ENCODE results near the gene SIGLEC6. TPM values are rescaled to one million over a fixed set of nuclear protein-coding genes. Genes with fewer than 3 reads are reported as not detected.

The SIGLEC6 gene
- 1.1 TPM for polyA plus RNA-seq (2012; ENCODE audit: low read depth, missing spikeins)

- TF ChIP-seq TAF1 (IDR thresholded peaks at IDR 0.05; ENCODE audit: low read depth, low read length) (no peak), POLR2AphosphoS5 (IDR thresholded peaks at IDR 0.05; ENCODE audit: low read depth, low read length) (no peak), POLR2A (IDR thresholded peaks at IDR 0.05; ENCODE audit: low read depth, low read length) (no peak), SPI1 (IDR thresholded peaks at IDR 0.05; ENCODE audit: low read depth, low read length) (peak; percentile 97), POU2F2 (IDR thresholded peaks at IDR 0.05; ENCODE audit: low read depth, low read length) (no peak)
- peak; percentile 57 for DNase-seq (ENCODE audit: insufficient read length, low spot score)
- FAIRE-seq, result peak; percentile 93
Measured at GRCh38 chr19:51531349-51532315, at the start of gene SIGLEC6. TSS of gene SIGLEC6 (minus strand) at chr19:51531670. CDS start at chr19:51531648, 22 bp downstream.

DNA sequence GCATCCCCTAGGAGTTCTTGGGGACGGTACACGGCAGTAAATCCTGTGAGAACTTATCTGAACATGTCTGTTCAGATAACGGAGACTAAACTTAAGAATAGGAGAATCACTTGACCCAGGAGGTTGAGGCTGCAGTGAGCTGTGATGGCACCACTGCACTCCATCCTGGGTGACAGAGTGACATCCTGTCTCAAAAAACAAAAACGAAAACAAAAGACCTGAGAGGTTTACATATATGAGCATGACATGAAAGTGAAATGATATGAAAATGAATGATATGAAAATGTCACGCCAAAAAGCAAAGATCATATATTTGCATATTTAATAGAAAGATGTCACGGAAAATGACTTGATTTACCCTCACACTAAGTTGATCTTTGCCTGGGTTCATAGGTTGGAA is 45.4 kb upstream of the SIGLEC6 start:
- TF ChIP-seq POU2F2 (IDR thresholded peaks at IDR 0.05; ENCODE audit: low read depth, low read length) (no peak), POLR2A (IDR thresholded peaks at IDR 0.05; ENCODE audit: low read depth, low read length) (no peak), SPI1 (IDR thresholded peaks at IDR 0.05; ENCODE audit: low read depth, low read length) (no peak), TAF1 (IDR thresholded peaks at IDR 0.05; ENCODE audit: low read depth, low read length) (no peak), PAX5 (IDR thresholded peaks at IDR 0.05; ENCODE audit: insufficient read depth, low read length, severe bottlenecking) (no peak), POLR2AphosphoS5 (IDR thresholded peaks at IDR 0.05; ENCODE audit: low read depth, low read length) (no peak)
- FAIRE-seq (no peak), DNase-seq (ENCODE audit: insufficient read length, low spot score) (no peak)

GRCh38 chr19:51573331-51573730 is 41.9 kb upstream of the SIGLEC6 start:
- FAIRE-seq (peak; percentile 26), DNase-seq (ENCODE audit: insufficient read length, low spot score) (no peak)
- TF ChIP-seq POLR2AphosphoS5 (IDR thresholded peaks at IDR 0.05; ENCODE audit: low read depth, low read length) (no peak), POLR2A (IDR thresholded peaks at IDR 0.05; ENCODE audit: low read depth, low read length) (no peak), TAF1 (IDR thresholded peaks at IDR 0.05; ENCODE audit: low read depth, low read length) (no peak), PAX5 (IDR thresholded peaks at IDR 0.05; ENCODE audit: insufficient read depth, low read length, severe bottlenecking) (no peak), POU2F2 (IDR thresholded peaks at IDR 0.05; ENCODE audit: low read depth, low read length) (no peak), SPI1 (IDR thresholded peaks at IDR 0.05; ENCODE audit: low read depth, low read length) (no peak)

DNA sequence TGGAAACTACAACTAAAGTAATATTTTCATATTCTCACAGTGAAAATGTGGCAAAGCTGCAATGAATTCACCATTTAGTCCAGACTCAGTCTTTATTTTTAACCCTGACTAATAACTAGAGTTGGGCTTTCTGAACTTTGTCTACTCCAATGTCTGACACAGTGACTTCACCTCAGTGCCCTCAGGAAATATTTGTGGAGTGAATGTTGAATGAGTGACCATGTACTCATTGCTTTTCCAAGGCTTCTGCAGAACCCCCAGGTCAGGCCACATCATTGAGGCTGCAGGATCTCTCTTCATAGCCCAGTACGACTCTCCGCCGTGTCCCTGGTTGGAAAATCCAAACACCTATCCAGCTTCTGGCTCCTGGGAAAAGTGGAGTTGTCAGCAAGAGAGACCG is 41.4 kb upstream of the SIGLEC6 start:
- peak; percentile 33 for FAIRE-seq
- TF ChIP-seq SPI1 (IDR thresholded peaks at IDR 0.05; ENCODE audit: low read depth, low read length) (no peak), TAF1 (IDR thresholded peaks at IDR 0.05; ENCODE audit: low read depth, low read length) (no peak), POLR2AphosphoS5 (IDR thresholded peaks at IDR 0.05; ENCODE audit: low read depth, low read length) (no peak), POLR2A (IDR thresholded peaks at IDR 0.05; ENCODE audit: low read depth, low read length) (no peak), PAX5 (IDR thresholded peaks at IDR 0.05; ENCODE audit: insufficient read depth, low read length, severe bottlenecking) (no peak), POU2F2 (IDR thresholded peaks at IDR 0.05; ENCODE audit: low read depth, low read length) (no peak)
- DNase-seq (ENCODE audit: insufficient read length, low spot score), result no peak

- no peak for DNase-seq (ENCODE audit: insufficient read length, low spot score)
Measured at GRCh38 chr19:51572410-51572809, 40.9 kb upstream of the SIGLEC6 start.

GRCh38 chr19:51571599-51571998 is 40.1 kb upstream of the SIGLEC6 start:
- FAIRE-seq (no peak), DNase-seq (ENCODE audit: insufficient read length, low spot score) (no peak)
- TF ChIP-seq PAX5 (IDR thresholded peaks at IDR 0.05; ENCODE audit: insufficient read depth, low read length, severe bottlenecking) (no peak), POU2F2 (IDR thresholded peaks at IDR 0.05; ENCODE audit: low read depth, low read length) (no peak), SPI1 (IDR thresholded peaks at IDR 0.05; ENCODE audit: low read depth, low read length) (no peak), POLR2A (IDR thresholded peaks at IDR 0.05; ENCODE audit: low read depth, low read length) (no peak), POLR2AphosphoS5 (IDR thresholded peaks at IDR 0.05; ENCODE audit: low read depth, low read length) (no peak), TAF1 (IDR thresholded peaks at IDR 0.05; ENCODE audit: low read depth, low read length) (no peak)

More at GRCh38 chr19:51572410-51572809, 40.9 kb upstream of the SIGLEC6 start:
- no peak for TF ChIP-seq POLR2A (IDR thresholded peaks at IDR 0.05; ENCODE audit: low read depth, low read length)
- no peak for TF ChIP-seq POLR2AphosphoS5 (IDR thresholded peaks at IDR 0.05; ENCODE audit: low read depth, low read length)
- peak; percentile 90 for TF ChIP-seq SPI1 (IDR thresholded peaks at IDR 0.05; ENCODE audit: low read depth, low read length)
- peak; percentile 82 for FAIRE-seq

DNA sequence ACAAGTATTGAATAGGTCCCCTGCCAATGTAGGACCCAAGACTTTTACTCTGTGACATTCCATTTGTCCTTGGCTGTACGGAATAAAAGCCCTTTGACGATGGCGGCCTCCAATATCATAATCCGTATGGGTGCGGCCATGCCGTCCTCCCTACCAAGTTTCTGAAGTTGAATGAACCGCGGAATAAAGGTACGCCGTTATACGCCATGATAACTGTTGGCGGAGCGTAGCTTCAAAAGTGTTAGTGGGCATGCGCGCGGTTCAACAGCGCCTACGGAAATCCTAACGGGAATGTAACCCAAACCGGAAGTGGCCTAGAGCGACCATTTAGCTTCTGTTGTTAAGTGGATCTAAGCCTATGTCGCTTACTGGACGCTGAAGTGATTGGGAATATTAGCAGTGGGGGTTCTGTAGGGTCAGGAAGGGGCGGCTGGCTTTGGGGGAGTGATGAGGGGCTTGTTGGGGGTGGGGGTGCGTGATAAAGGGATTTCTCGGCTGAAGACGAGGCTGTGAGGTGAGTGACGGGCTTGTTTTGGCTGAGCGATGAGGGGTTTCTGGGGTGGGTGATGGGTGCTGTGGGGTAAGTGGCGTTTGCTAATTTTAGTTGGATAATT is 39.6 kb upstream of the SIGLEC6 start, which contains the start of gene ZNF175:
TSS of gene ZNF175 (plus strand) at position 322 of the 614 bp plus-strand sequence. CDS start 2,047 bp downstream, outside the sequence.
- TF ChIP-seq SPI1 (IDR thresholded peaks at IDR 0.05; ENCODE audit: low read depth, low read length) (peak; percentile 40; the same call in 1 of the 2 replicates), POLR2AphosphoS5 (IDR thresholded peaks at IDR 0.05; ENCODE audit: low read depth, low read length) (0 out of 2 replicates have a peak, but pooled peaks have one; percentile 26), PAX5 (IDR thresholded peaks at IDR 0.05; ENCODE audit: insufficient read depth, low read length, severe bottlenecking) (no peak), POU2F2 (IDR thresholded peaks at IDR 0.05; ENCODE audit: low read depth, low read length) (0 out of 2 replicates have a peak, but pooled peaks have one; percentile 13), TAF1 (IDR thresholded peaks at IDR 0.05; ENCODE audit: low read depth, low read length) (no peak), POLR2A (IDR thresholded peaks at IDR 0.05; ENCODE audit: low read depth, low read length) (no peak)
- no peak for DNase-seq (ENCODE audit: insufficient read length, low spot score)
- peak; percentile 99 for FAIRE-seq

DNA sequence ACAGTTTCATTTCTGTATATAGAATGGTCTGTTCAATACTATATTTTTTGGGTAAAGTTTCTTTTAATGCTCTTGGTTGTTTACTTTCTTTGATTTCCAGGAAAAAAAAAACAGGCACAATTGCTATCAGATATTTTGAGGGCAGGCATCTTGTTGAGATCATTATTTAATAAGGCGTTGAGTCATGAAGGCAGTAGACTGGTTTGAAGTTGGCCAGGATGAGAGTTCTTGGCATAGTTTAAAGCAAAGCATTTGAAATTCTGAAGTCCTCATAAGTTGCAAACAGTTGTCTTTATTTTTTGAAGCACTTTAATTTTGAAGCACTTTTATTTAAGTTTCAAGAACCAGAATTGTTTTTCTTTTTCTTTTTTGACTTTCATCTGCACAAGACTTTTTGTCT is 37.0 kb upstream of the SIGLEC6 start:
- TF ChIP-seq POLR2AphosphoS5 (IDR thresholded peaks at IDR 0.05; ENCODE audit: low read depth, low read length), result no peak
- TF ChIP-seq POU2F2 (IDR thresholded peaks at IDR 0.05; ENCODE audit: low read depth, low read length), result no peak
- TF ChIP-seq POLR2A (IDR thresholded peaks at IDR 0.05; ENCODE audit: low read depth, low read length), result no peak
- no peak for TF ChIP-seq TAF1 (IDR thresholded peaks at IDR 0.05; ENCODE audit: low read depth, low read length)
- TF ChIP-seq PAX5 (IDR thresholded peaks at IDR 0.05; ENCODE audit: insufficient read depth, low read length, severe bottlenecking), result no peak
- TF ChIP-seq SPI1 (IDR thresholded peaks at IDR 0.05; ENCODE audit: low read depth, low read length), result no peak
- FAIRE-seq (no peak), DNase-seq (ENCODE audit: insufficient read length, low spot score) (no peak)

- FAIRE-seq (no peak), DNase-seq (ENCODE audit: insufficient read length, low spot score) (no peak)
- TF ChIP-seq PAX5 (IDR thresholded peaks at IDR 0.05; ENCODE audit: insufficient read depth, low read length, severe bottlenecking) (no peak), SPI1 (IDR thresholded peaks at IDR 0.05; ENCODE audit: low read depth, low read length) (no peak), TAF1 (IDR thresholded peaks at IDR 0.05; ENCODE audit: low read depth, low read length) (no peak), POLR2AphosphoS5 (IDR thresholded peaks at IDR 0.05; ENCODE audit: low read depth, low read length) (no peak), POU2F2 (IDR thresholded peaks at IDR 0.05; ENCODE audit: low read depth, low read length) (no peak), POLR2A (IDR thresholded peaks at IDR 0.05; ENCODE audit: low read depth, low read length) (no peak)
Measured at GRCh38 chr19:51567583-51567982, 36.1 kb upstream of the SIGLEC6 start.
